ENCODE data around the gene STAC2. TPM values are rescaled to one million over a fixed set of nuclear protein-coding genes. Genes with fewer than 3 reads are reported as not detected.

Gene STAC2
- total and polyA plus RNA-seq, 12 donors, result 0.09 to 4.9 (median 0.51) TPM; not detected in 1

GRCh38 chr17:39236450-39236927 is 10.7 kb upstream of the STAC2 start:
- no peak for TF ChIP-seq CTCF (IDR thresholded peaks at IDR 0.05)
- ATAC-seq, result peak in 1 of 8 donors; percentile 18
- no peak for DNase-seq
- peaks cover 3 to 51% (median 30%) of the 10 kb centered on the region in 7 donors for H3K27me3 ChIP-seq
- H3K27ac ChIP-seq, result no peak overlapping the region
- H3K4me1 ChIP-seq, result peaks cover 3 to 24% (median 13%) of the 10 kb centered on the region in 9 donors
- no peaks in the 10 kb centered on the region for H3K9me3 ChIP-seq
- no peaks in the 10 kb centered on the region for H3K36me3 ChIP-seq
- intact Hi-C loops (cut with DNase I), result loop anchor here in 4 of 10 donors (10.0 kb wide), 3 partner anchors 72 to 262 kb away; partner anchors contain the start of gene ARL5C (in 2 of the 4)
- no peak overlapping the region for H3K4me3 ChIP-seq
- WGBS, 2 donors, result 64% methylated on average over 5 of the region's 5 CpGs

DNA sequence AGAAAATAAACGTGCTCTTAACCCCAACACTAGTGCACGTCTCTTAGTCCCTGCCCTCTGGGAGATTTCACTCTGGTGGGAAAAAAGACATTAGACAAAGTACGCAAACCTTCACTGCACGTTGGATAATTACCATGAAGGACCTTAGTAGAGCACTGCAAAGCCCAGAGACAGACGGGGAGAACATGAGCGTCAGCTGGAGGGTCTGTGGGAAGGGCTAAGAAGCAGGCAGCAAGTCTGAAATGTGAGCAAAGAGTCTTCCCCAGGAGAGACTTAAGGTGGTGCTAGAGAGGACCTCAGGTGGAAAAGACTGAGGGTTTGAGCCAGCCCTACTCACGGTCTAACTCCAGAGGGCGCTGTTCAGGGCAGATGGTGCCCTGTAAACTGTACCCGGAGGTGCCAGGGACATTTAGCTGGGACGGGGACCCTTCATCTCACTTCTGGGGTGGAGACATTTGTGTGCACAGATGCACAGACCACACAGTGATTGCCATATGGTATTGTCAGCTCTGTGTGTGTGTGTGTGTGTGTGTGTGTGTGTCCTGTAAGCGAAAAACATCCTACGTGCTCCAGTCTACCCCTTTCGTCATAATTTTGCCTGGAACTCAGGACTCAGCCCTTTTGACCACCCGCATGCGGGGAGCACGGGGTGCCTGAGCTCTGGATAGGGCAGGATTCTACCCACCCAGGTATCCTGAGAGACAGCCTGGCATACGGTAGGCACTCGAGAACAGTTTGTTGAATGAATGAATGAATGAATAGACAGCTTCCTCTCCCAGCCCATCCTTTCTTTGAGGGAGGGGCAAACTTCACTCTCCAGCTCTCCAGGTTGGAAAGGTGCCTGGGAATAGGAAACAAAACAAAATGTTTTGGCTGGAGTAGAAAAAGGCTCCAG is 10.1 kb upstream of the STAC2 start:
- H3K9me3 ChIP-seq, result no peaks in the 10 kb centered on the region
- peaks cover 3 to 58% (median 35%) of the 10 kb centered on the region in 7 donors for H3K27me3 ChIP-seq
- no peak for DNase-seq
- no peak overlapping the region for H3K4me3 ChIP-seq
- peak in 7 of 9 donors; percentile 37 to 57 (median 47) for TF ChIP-seq CTCF (IDR thresholded peaks at IDR 0.05)
- no peaks in the 10 kb centered on the region for H3K36me3 ChIP-seq
- peak in 1 of 8 donors; percentile 14 for ATAC-seq
- no peak overlapping the region for H3K27ac ChIP-seq
- peaks cover 3 to 25% (median 14%) of the 10 kb centered on the region in 9 donors for H3K4me1 ChIP-seq
- intact Hi-C loops (cut with DNase I), result loop anchor here in 4 of 10 donors (10.0 kb wide), 3 partner anchors 71 to 261 kb away; partner anchors contain the start of gene ARL5C (in 2 of the 4)
- 31 to 35% methylated on average over 18 of the region's 18 CpGs for WGBS, 2 donors

GRCh38 chr17:39231591-39232551 is 6.1 kb upstream of the STAC2 start:
- intact Hi-C loops (cut with DNase I), result loop anchor here in 4 of 10 donors (10.0 kb wide), 3 partner anchors 67 to 257 kb away; partner anchors contain the start of gene ARL5C (in 2 of the 4)
- H3K27ac ChIP-seq, result no peak overlapping the region
- TF ChIP-seq CTCF (IDR thresholded peaks at IDR 0.05), result peak; percentile 52 to 84 (median 76)

More at GRCh38 chr17:39231591-39232551, 6.1 kb upstream of the STAC2 start:
- 9 to 11% methylated on average over 22 of the region's 22 CpGs for WGBS, 2 donors
- Histone ChIP-seq H3K27me3 (peaks cover 3 to 73% (median 50%) of the 10 kb centered on the region in 7 donors), H3K36me3 (no peaks in the 10 kb centered on the region), H3K9me3 (no peaks in the 10 kb centered on the region), H3K4me1 (peaks cover 3 to 12% (median 10%) of the 10 kb centered on the region in 9 donors), H3K4me3 (peak overlapping the region in 1 of 10 donors; percentile 11)
- DNase-seq (peak; percentile 29 to 53), ATAC-seq (peak in 7 of 8 donors; percentile 75 to 86 (median 77))
